OCI-LY7 (cell line): ENCODE results near the gene TEDC1. TPM values are rescaled to one million over a fixed set of nuclear protein-coding genes. Genes with fewer than 3 reads are reported as not detected.

Experiments used
- BruUV-seq: library from RNA; stranded (reverse); fragments of 400-500 nt; replicated peaks from 2 replicates; lab custom pipeline; 2021; lab: Mats Ljungman, UMichigan
- CTCF ChIA-PET: fragments of 300-600 bp; sonication (Branson Sonifier 250); formaldehyde crosslinking; loops from one replicate; lab custom pipeline; 2022; ENCODE audit warnings: antibody characterized with exemption; ENCODE audit not compliant: unreplicated experiment; lab: Charles Lee
- POLR2A ChIA-PET: fragments of 300-600 bp; sonication (Branson Sonifier 250); formaldehyde crosslinking; loops from one replicate; lab custom pipeline; 2022; ENCODE audit warnings: antibody characterized with exemption; lab: Charles Lee
- DNase-seq: peaks from one replicate; pipeline ENCODE4 v3.0.0-alpha.2; 2015; ENCODE audit warnings: low spot score
- H2AFZ ChIP-seq: fragments of 200-600 bp; sonication (generic), shearing (Covaris generic); 2 replicates; pipeline ENCODE4 v1.6.1; 2014; ENCODE audit warnings: mild to moderate bottlenecking, antibody characterized with exemption, low read length, moderate library complexity
- H3K27ac ChIP-seq: fragments of 200-600 bp; sonication (generic); 2 replicates; pipeline ENCODE4 v1.5.1; 2014; ENCODE audit warnings: mixed run types, low read depth, mild to moderate bottlenecking, moderate library complexity, low read length, inconsistent platforms; ENCODE audit not compliant: poor library complexity, severe bottlenecking
- H3K36me3 ChIP-seq: fragments of 200-600 bp; sonication (generic); 2 replicates; pipeline ENCODE4 v1.6.1; 2014; ENCODE audit warnings: mild to moderate bottlenecking, antibody characterized with exemption, low read length, moderate library complexity, mixed read lengths; ENCODE audit not compliant: insufficient read depth
- H3K4me1 ChIP-seq: fragments of 200-600 bp; sonication (generic); 2 replicates; pipeline ENCODE4 v1.5.1; 2014; ENCODE audit warnings: mild to moderate bottlenecking, low read length; ENCODE audit not compliant: insufficient read depth, poor library complexity, severe bottlenecking
- H3K4me2 ChIP-seq: fragments of 200-600 bp; sonication (generic); 2 replicates; pipeline ENCODE4 v1.6.1; 2014; ENCODE audit warnings: mild to moderate bottlenecking, low read length
- H3K4me3 ChIP-seq: fragments of 200-600 bp; sonication (generic); 2 replicates; pipeline ENCODE4 v1.5.1; 2014; ENCODE audit warnings: mild to moderate bottlenecking, low read depth, low read length; ENCODE audit not compliant: poor library complexity, severe bottlenecking
- H3K79me2 ChIP-seq: fragments of 200-600 bp; sonication (generic); 2 replicates; pipeline ENCODE4 v1.6.1; 2016; ENCODE audit warnings: low read depth, mild to moderate bottlenecking, low read length, moderate library complexity, mixed read lengths; ENCODE audit not compliant: insufficient read depth
- H3K9me2 ChIP-seq: fragments of 200-600 bp; sonication (generic); 2 replicates; pipeline ENCODE4 v1.6.1; 2016; ENCODE audit warnings: mild to moderate bottlenecking, low read length, mixed read lengths; ENCODE audit not compliant: insufficient read depth
- H3K9me3 ChIP-seq: fragments of 200-600 bp; sonication (generic); 2 replicates; pipeline ENCODE4 v1.6.1; 2014; ENCODE audit warnings: mild to moderate bottlenecking, mixed run types, low read length, mixed read lengths
- H4K20me1 ChIP-seq: fragments of 200-600 bp; sonication (generic); 2 replicates; pipeline ENCODE4 v1.6.1; 2014; ENCODE audit warnings: mild to moderate bottlenecking, antibody characterized with exemption, low read length, moderate library complexity, mixed read lengths; ENCODE audit not compliant: insufficient read depth
- EZH2phosphoT487 ChIP-seq: fragments of 200-600 bp; sonication (generic); IDR thresholded peaks from 2 replicates; pipeline ENCODE4 v1.6.1; 2018; ENCODE audit warnings: low read depth, borderline replicate concordance, mild to moderate bottlenecking, mixed run types, antibody characterized with exemption, low read length, moderate library complexity, mixed read lengths
- intact Hi-C: fragments of 100-400 bp; cut with micrococcal nuclease; formaldehyde crosslinking; loops from one replicate; pipeline ENCODE4 v1.10.0; 2022; ENCODE audit not compliant: unreplicated experiment
- total RNA-seq, 2 experiments: library from RNA; depleted of rRNA in 1 of 2; stranded (reverse); fragments of >200 nt in 1 of 2; shearing (Covaris generic) in 1 of 2; gene quantifications; 2 replicates each; pipeline ENCODE4 v1.2.3, GENCODE V29; 2014 to 2022
- TF ChIP-seq, protein P1 (sequence below): fragments of 200-600 bp; sonication (generic); conservative IDR thresholded peaks from 2 replicates; pipeline ENCODE4 v1.5.1; 2014; ENCODE audit warnings: mild to moderate bottlenecking, antibody characterized with exemption, low read length, moderate library complexity, mixed read lengths

Gene TEDC1
- total RNA-seq, 2 experiments from 2014 or later: 53.2 to 55.8 TPM

DNA sequence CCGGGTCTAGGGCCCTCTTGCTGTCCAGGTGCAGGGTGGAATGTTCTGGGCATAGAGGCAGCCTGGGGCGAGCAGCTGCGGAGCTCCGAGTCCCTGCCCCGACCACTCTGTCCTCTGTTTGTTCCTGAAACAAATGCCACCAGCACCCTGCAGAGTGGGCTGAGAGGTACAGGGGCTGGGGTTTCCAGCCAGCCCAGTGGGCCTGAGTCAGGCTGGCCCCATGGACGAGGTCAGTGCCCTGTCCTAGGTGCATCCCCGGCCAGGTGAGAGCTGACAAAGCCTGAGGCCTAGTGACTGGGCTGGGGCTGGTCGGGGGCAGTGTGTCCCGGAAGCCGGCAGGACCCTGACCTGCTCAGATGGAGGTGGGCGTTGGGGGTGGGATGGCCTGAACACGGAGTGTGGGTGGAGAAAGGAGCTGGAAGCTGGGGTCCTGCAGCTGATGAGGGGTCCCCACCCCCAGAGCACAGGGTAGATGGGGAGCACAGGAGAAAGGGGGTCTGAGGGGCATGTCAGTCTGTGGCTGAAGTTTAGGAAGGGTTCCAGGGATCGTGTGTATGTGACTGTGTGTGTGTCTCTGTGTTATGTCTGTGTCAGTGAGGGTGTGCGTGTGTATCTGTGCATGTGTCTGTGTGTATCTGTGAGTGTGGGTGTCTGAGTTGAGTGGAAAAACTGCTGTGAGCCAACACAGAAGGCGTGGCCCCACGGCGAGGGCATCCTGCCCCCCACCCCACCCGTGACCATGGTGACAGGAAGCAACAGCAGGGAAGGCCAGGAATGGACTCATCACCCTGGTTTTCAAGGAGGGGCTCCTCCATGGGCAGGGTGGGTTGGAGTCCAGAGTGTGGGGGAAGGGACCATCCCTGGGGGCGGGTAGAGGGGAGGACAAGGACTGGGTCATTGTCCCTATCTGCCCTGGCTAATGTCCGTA is 6.7 kb upstream of the TEDC1 start:
- H3K4me2 ChIP-seq: no peak overlapping the region
- no peaks in the 10 kb centered on the region for H4K20me1 ChIP-seq
- intact Hi-C loops: no loop called here
- no peaks in the 10 kb centered on the region for H3K9me2 ChIP-seq
- ChIA-PET CTCF (no interaction called here), POLR2A (no interaction called here)
- H3K4me3 ChIP-seq: no peak overlapping the region
- peaks cover 39% of the 10 kb centered on the region for H3K4me1 ChIP-seq
- DNase-seq: no peak
- H3K79me2 ChIP-seq: no peaks in the 10 kb centered on the region
- TF ChIP-seq EZH2phosphoT487: no peak
- TF ChIP-seq, protein P1, sequence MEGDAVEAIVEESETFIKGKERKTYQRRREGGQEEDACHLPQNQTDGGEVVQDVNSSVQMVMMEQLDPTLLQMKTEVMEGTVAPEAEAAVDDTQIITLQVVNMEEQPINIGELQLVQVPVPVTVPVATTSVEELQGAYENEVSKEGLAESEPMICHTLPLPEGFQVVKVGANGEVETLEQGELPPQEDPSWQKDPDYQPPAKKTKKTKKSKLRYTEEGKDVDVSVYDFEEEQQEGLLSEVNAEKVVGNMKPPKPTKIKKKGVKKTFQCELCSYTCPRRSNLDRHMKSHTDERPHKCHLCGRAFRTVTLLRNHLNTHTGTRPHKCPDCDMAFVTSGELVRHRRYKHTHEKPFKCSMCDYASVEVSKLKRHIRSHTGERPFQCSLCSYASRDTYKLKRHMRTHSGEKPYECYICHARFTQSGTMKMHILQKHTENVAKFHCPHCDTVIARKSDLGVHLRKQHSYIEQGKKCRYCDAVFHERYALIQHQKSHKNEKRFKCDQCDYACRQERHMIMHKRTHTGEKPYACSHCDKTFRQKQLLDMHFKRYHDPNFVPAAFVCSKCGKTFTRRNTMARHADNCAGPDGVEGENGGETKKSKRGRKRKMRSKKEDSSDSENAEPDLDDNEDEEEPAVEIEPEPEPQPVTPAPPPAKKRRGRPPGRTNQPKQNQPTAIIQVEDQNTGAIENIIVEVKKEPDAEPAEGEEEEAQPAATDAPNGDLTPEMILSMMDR: no peak
- H3K36me3 ChIP-seq: no peaks in the 10 kb centered on the region
- H3K9me3 ChIP-seq: no peaks in the 10 kb centered on the region
- H2AFZ ChIP-seq: no peak overlapping the region
- H3K27ac ChIP-seq: no peak overlapping the region
- BruUV-seq: no TSS peak

DNA sequence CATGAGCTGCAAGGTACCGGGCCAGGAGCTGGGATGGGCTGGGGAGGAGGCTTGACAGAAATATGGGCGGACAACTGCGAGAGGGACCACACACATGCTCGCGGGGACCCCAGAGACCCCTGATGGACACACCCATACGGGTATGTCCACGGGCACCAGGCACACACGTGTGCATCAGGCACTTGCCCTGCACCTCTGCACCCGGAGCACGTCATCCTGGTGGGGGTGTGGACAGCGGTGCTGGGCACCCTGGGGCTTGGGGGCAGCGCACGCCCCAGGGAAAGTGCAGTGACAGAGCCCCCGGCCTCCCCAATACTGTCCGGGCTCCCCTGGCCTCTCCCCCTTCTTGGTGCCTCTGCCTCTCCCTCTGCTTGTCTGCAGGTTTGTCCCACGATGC is 6.1 kb upstream of the TEDC1 start:
- ChIA-PET POLR2A (no interaction called here), CTCF (no interaction called here)
- no peaks in the 10 kb centered on the region for H3K79me2 ChIP-seq
- TF ChIP-seq EZH2phosphoT487: no peak
- TF ChIP-seq, protein P1: no peak
- intact Hi-C loops: no loop called here
- BruUV-seq: no TSS peak
- H3K4me3 ChIP-seq: no peak overlapping the region
- no peak overlapping the region for H2AFZ ChIP-seq
- no peak overlapping the region for H3K27ac ChIP-seq
- H3K4me2 ChIP-seq: no peak overlapping the region
- peaks cover 42% of the 10 kb centered on the region for H3K4me1 ChIP-seq
- no peak for DNase-seq
- H3K9me2 ChIP-seq: no peaks in the 10 kb centered on the region
- no peaks in the 10 kb centered on the region for H4K20me1 ChIP-seq
- no peaks in the 10 kb centered on the region for H3K9me3 ChIP-seq
- no peaks in the 10 kb centered on the region for H3K36me3 ChIP-seq

DNA sequence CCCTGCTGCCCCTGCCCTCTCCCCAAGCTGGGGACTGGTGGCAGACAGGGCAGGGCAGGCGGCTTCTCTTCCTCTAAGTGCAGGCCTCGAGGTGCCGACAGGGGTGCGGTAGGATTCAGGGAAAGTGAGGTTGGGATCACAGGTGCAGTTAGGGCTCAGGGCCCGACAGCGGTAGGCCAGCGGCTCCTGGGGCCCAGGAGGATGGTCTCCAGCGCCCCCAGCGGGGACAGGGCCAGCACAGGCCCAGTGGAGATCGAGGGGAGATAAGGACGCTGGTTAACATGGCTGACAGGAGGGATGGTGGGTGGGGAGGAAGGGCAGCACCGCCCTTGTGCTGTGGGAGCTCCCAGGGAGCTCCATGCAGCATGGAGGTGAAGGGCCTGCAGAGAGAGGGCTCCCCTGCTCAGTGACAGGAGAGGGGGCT is 5.3 kb upstream of the TEDC1 start:
- BruUV-seq: no TSS peak
- Histone ChIP-seq H3K79me2 (no peaks in the 10 kb centered on the region), H3K36me3 (no peaks in the 10 kb centered on the region), H3K9me2 (no peaks in the 10 kb centered on the region), H2AFZ (no peak overlapping the region), H3K27ac (no peak overlapping the region), H3K4me1 (peaks cover 39% of the 10 kb centered on the region), H3K4me2 (no peak overlapping the region), H3K4me3 (no peak overlapping the region), H3K9me3 (no peaks in the 10 kb centered on the region), H4K20me1 (no peaks in the 10 kb centered on the region)
- CTCF ChIA-PET: no interaction called here
- DNase-seq: no peak
- POLR2A ChIA-PET: no interaction called here
- intact Hi-C loops: no loop called here
- TF ChIP-seq EZH2phosphoT487: peak; percentile 82; the same call in 1 of the 2 replicates
- TF ChIP-seq, protein P1: peak; percentile 41; the same call in 1 of the 2 replicates
